HEK293 (cell line): ENCODE results near the gene RBFOX2.

Experiments
- CTCF ChIA-PET: fragments of 350-600 bp; formaldehyde crosslinking; extraction: SDS; loops from one replicate; lab custom pipeline; 2021; ENCODE audit warnings: antibody characterized with exemption; lab: Yijun Ruan, JAX
- POLR2A ChIA-PET: fragments of 300-600 bp; formaldehyde crosslinking; extraction: SDS; loops from one replicate; lab custom pipeline; 2020; ENCODE audit warnings: antibody characterized with exemption, inconsistent platforms; lab: Yijun Ruan, JAX
- H3K27ac ChIP-seq: fragments of 200-500 bp; sonication (Bioruptor generic); 2 replicates; pipeline ENCODE4 v1.5.1; 2014; ENCODE audit warnings: low read depth, low read length, control low read depth, inconsistent platforms; ENCODE audit errors: extremely low read depth
- H3K36me3 ChIP-seq, 2 experiments: fragments of 200-500 bp in 1 of 2; sonication (Bioruptor generic) in 1 of 2; 1 replicate in 1 of 2; 2 replicates in 1 of 2; pipeline ENCODE4 v1.5.1; 2014 to 2017; ENCODE audit warnings: inconsistent platforms in 2 of 2, low read length in 2 of 2; ENCODE audit not compliant: control insufficient read depth in 2 of 2, insufficient read depth in 1 of 2
- H3K4me1 ChIP-seq: fragments of 200-500 bp; sonication (Bioruptor generic); 2 replicates; pipeline ENCODE4 v1.5.1; 2014; ENCODE audit warnings: mild to moderate bottlenecking, low read length, inconsistent platforms; ENCODE audit not compliant: control insufficient read depth, insufficient read depth
- H3K4me3 ChIP-seq: 2 replicates; pipeline ENCODE4 v1.5.1; 2011; ENCODE audit warnings: low read depth, mild to moderate bottlenecking, control low read depth, low read length, moderate library complexity
- H3K9me3 ChIP-seq: fragments of 200-500 bp; sonication (Bioruptor generic); 2 replicates; pipeline ENCODE4 v1.5.1; 2014; ENCODE audit warnings: low read depth, low read length, inconsistent platforms; ENCODE audit not compliant: control insufficient read depth, insufficient read depth
- KLF8 ChIP-seq: fragments of 450-650 bp; formaldehyde crosslinking; IDR thresholded peaks from 2 replicates; pipeline ENCODE4 v1.5.1; 2016; ENCODE audit warnings: missing biosample characterization, missing genetic modification characterization
- PBX3 ChIP-seq: sonication (generic); formaldehyde crosslinking; IDR thresholded peaks from 2 replicates; pipeline ENCODE4 v1.8.1; 2022; ENCODE audit warnings: mild to moderate bottlenecking, moderate library complexity, missing genetic modification reagents
- PRDM10 ChIP-seq: fragments of 450-650 bp; formaldehyde crosslinking; IDR thresholded peaks from 2 replicates; pipeline ENCODE4 v1.5.1; 2016; ENCODE audit warnings: missing biosample characterization, missing genetic modification characterization
- PRDM6 ChIP-seq: fragments of 450-650 bp; formaldehyde crosslinking; IDR thresholded peaks from 2 replicates; pipeline ENCODE4 v1.5.1; 2017; ENCODE audit warnings: missing biosample characterization, missing genetic modification characterization
- SP2 ChIP-seq: fragments of 450-650 bp; formaldehyde crosslinking; IDR thresholded peaks from 2 replicates; pipeline ENCODE4 v1.5.1; 2016; ENCODE audit warnings: missing biosample characterization, missing genetic modification characterization
- ZBTB1 ChIP-seq: fragments of 450-650 bp; formaldehyde crosslinking; IDR thresholded peaks from 2 replicates; pipeline ENCODE4 v1.5.1; 2016; ENCODE audit warnings: missing biosample characterization, missing genetic modification characterization
- ZBTB49 ChIP-seq: fragments of 450-650 bp; formaldehyde crosslinking; IDR thresholded peaks from 2 replicates; pipeline ENCODE4 v1.5.1; 2016; ENCODE audit warnings: missing biosample characterization, missing genetic modification characterization, low read depth
- ZNF133 ChIP-seq: fragments of 450-650 bp; formaldehyde crosslinking; IDR thresholded peaks from 2 replicates; pipeline ENCODE4 v1.5.1; 2016; ENCODE audit warnings: missing biosample characterization, missing genetic modification characterization
- ZNF2 ChIP-seq: fragments of 450-650 bp; formaldehyde crosslinking; IDR thresholded peaks from 2 replicates; pipeline ENCODE4 v1.5.1; 2016; ENCODE audit warnings: missing biosample characterization, missing genetic modification characterization
- ZNF211 ChIP-seq: fragments of 450-650 bp; formaldehyde crosslinking; IDR thresholded peaks from 2 replicates; pipeline ENCODE4 v1.5.1; 2016; ENCODE audit warnings: low read depth, missing biosample characterization, missing genetic modification characterization
- ZNF280C ChIP-seq: fragments of 450-650 bp; formaldehyde crosslinking; IDR thresholded peaks from 2 replicates; pipeline ENCODE4 v1.5.1; 2016; ENCODE audit warnings: missing biosample characterization, missing genetic modification characterization
- ZNF280D ChIP-seq: fragments of 450-650 bp; formaldehyde crosslinking; IDR thresholded peaks from 2 replicates; pipeline ENCODE4 v1.5.1; 2016; ENCODE audit warnings: missing biosample characterization, missing genetic modification characterization
- ZNF514 ChIP-seq: fragments of 450-650 bp; formaldehyde crosslinking; IDR thresholded peaks from 2 replicates; pipeline ENCODE4 v1.5.1; 2016; ENCODE audit warnings: missing biosample characterization, missing genetic modification characterization
- ZNF639 ChIP-seq: fragments of 450-650 bp; formaldehyde crosslinking; IDR thresholded peaks from 2 replicates; pipeline ENCODE4 v1.5.1; 2016; ENCODE audit warnings: missing biosample characterization, missing genetic modification characterization
- ZNF704 ChIP-seq: fragments of 450-650 bp; formaldehyde crosslinking; IDR thresholded peaks from 2 replicates; pipeline ENCODE4 v1.5.1; 2016; ENCODE audit warnings: missing biosample characterization, missing genetic modification characterization
- ZNF785 ChIP-seq: fragments of 450-650 bp; formaldehyde crosslinking; IDR thresholded peaks from 2 replicates; pipeline ENCODE4 v1.5.1; 2016; ENCODE audit warnings: missing biosample characterization, missing genetic modification characterization
- ZNF791 ChIP-seq: fragments of 450-650 bp; formaldehyde crosslinking; IDR thresholded peaks from 2 replicates; pipeline ENCODE4 v1.5.1; 2016; ENCODE audit warnings: missing biosample characterization, missing genetic modification characterization

RBFOX2 gene

GRCh38 chr22:35978201-35978600, 50.4 kb downstream of the RBFOX2 start:
- H3K9me3 ChIP-seq, result no peaks in the 10 kb centered on the region
- TF ChIP-seq ZNF514 (tag by site-specific recombination) (no peak), PRDM6 (tag by site-specific recombination) (no peak), PBX3 (no peak), ZNF280D (no peak), KLF8 (tag by site-specific recombination) (no peak), ZNF2 (tag by site-specific recombination) (no peak), ZNF211 (tag by site-specific recombination) (no peak), ZNF280C (no peak)
- TF ChIP-seq, all 188 proteins: peak for 0
- POLR2A ChIA-PET, result interaction anchor here (0.8 kb wide), 1 partner anchor 51 kb away, joined by 4 read pairs; no protein-coding TSS in a partner anchor
- CTCF ChIA-PET, result interaction anchor here (0.6 to 1.1 kb wide), 2 partner anchors 13 to 88 kb away, joined by 3 read pairs; no protein-coding TSS in a partner anchor
- Histone ChIP-seq H3K4me3 (no peak overlapping the region), H3K36me3 (no peaks in the 10 kb centered on the region), H3K27ac (no peak overlapping the region), H3K4me1 (peaks cover 15% of the 10 kb centered on the region)

GRCh38 chr22:35977136-35977535, 51.5 kb downstream of the RBFOX2 start:
- H3K4me3 ChIP-seq, result no peak overlapping the region
- H3K36me3 ChIP-seq, result no peaks in the 10 kb centered on the region
- POLR2A ChIA-PET, result interaction anchor here (0.6 kb wide), 1 partner anchor 91 kb away, joined by 12 read pairs; no protein-coding TSS in a partner anchor
- peaks cover 13% of the 10 kb centered on the region for H3K4me1 ChIP-seq
- H3K27ac ChIP-seq, result no peak overlapping the region
- CTCF ChIA-PET, result interaction anchor here (1.1 kb wide), 1 partner anchor 89 kb away, joined by 3 read pairs; no protein-coding TSS in a partner anchor
- H3K9me3 ChIP-seq, result no peaks in the 10 kb centered on the region
- no peak for TF ChIP-seq ZNF704 (tag by site-specific recombination)
- TF ChIP-seq ZBTB49 (tag by site-specific recombination), result no peak
- no peak for TF ChIP-seq ZBTB1 (tag by site-specific recombination)
- TF ChIP-seq ZNF133 (tag by site-specific recombination), result no peak
- no peak for TF ChIP-seq SP2
- no peak for TF ChIP-seq ZNF785 (tag by site-specific recombination)
- TF ChIP-seq ZNF639 (tag by site-specific recombination), result no peak
- no peak for TF ChIP-seq ZNF791
- no peak for TF ChIP-seq PRDM10 (tag by site-specific recombination)
